Nephron (organoid): ENCODE measurements around the gene S100P.
"Not testable (repeated sequence)": the region's sequence is repeated elsewhere in the genome, so short reads cannot be mapped to it uniquely, and the experiment has no call there.

ENCODE experiments used
- H3K27ac Mint-ChIP-seq, 3 experiments: 2 replicates each; pipeline ENCODE4 v1.8.0; 2020; ENCODE audit warnings: mixed read lengths in 3 of 3, mild to moderate bottlenecking in 2 of 3, moderate library complexity in 1 of 3
- H3K27me3 Mint-ChIP-seq: 2 replicates; pipeline ENCODE4 v1.8.0; 2021; ENCODE audit warnings: low read depth, mild to moderate bottlenecking, moderate library complexity, mixed read lengths
- H3K36me3 Mint-ChIP-seq: 2 replicates; pipeline ENCODE4 v1.8.0; 2020; ENCODE audit warnings: low read depth, mixed read lengths
- H3K4me1 Mint-ChIP-seq: 2 replicates; pipeline ENCODE4 v1.8.0; 2020; ENCODE audit warnings: mixed read lengths
- H3K4me3 Mint-ChIP-seq, 3 experiments: 2 replicates each; pipeline ENCODE4 v1.8.0; 2020; ENCODE audit warnings: mild to moderate bottlenecking in 3 of 3, mixed read lengths in 3 of 3, moderate library complexity in 2 of 3
- H3K9me3 Mint-ChIP-seq: 2 replicates; pipeline ENCODE4 v1.8.0; 2020; ENCODE audit warnings: mixed read lengths
- CTCF ChIP-seq, 3 experiments: fragments of 200-600 bp; sonication (generic); IDR thresholded peaks; one replicate each; pipeline ENCODE4 v1.5.0; 2021; ENCODE audit warnings: antibody characterized with exemption in 3 of 3; ENCODE audit not compliant: unreplicated experiment in 3 of 3

S100P gene

GRCh38 chr4:6693231-6694176 lies at the start of gene S100P:
S100P (plus strand) TSS chr4:6693878; CDS start chr4:6693933, 55 bp downstream.
- Mint-ChIP-seq H3K36me3 (peaks cover 5% of the 10 kb centered on the region), H3K27me3 (no peaks in the 10 kb centered on the region), H3K4me1 (peaks cover 29% of the 10 kb centered on the region), H3K27ac (peak within 1 kb of the TSS; percentile 93 to 96 (median 95)), H3K4me3 (peak within 1 kb of the TSS in 2 of 3 experiments; percentile 3 to 12), H3K9me3 (no peaks in the 10 kb centered on the region)
- TF ChIP-seq CTCF (IDR thresholded peaks at IDR 0.05; ENCODE audit: unreplicated experiment in 3 of 3) = no peak

- TF ChIP-seq CTCF (IDR thresholded peaks at IDR 0.05; ENCODE audit: unreplicated experiment in 3 of 3) = no peak
- Mint-ChIP-seq H3K4me3 (peak overlapping the region in 1 of 3 experiments; percentile 72), H3K4me1 (peaks cover 40% of the 10 kb centered on the region), H3K27me3 (no peaks in the 10 kb centered on the region), H3K9me3 (no peaks in the 10 kb centered on the region), H3K27ac (no peak overlapping the region), H3K36me3 (peaks cover 49% of the 10 kb centered on the region)
Measured at GRCh38 chr4:6644792-6645530, 48.7 kb upstream of the S100P start.

- no peak overlapping the region for H3K4me3 Mint-ChIP-seq
Measured at GRCh38 chr4:6647169-6647568, 46.5 kb upstream of the S100P start.

GRCh38 chr4:6647582-6648230 lies 46.0 kb upstream of the S100P start:
- no peak overlapping the region for H3K27ac Mint-ChIP-seq
- H3K4me3 Mint-ChIP-seq = no peak overlapping the region
- TF ChIP-seq CTCF (IDR thresholded peaks at IDR 0.05; ENCODE audit: unreplicated experiment in 3 of 3) = no peak
- peaks cover 25% of the 10 kb centered on the region for H3K36me3 Mint-ChIP-seq
- no peaks in the 10 kb centered on the region for H3K27me3 Mint-ChIP-seq
- H3K9me3 Mint-ChIP-seq = no peaks in the 10 kb centered on the region
- peaks cover 13% of the 10 kb centered on the region for H3K4me1 Mint-ChIP-seq

More at GRCh38 chr4:6647169-6647568, 46.5 kb upstream of the S100P start:
- peaks cover 18% of the 10 kb centered on the region for H3K4me1 Mint-ChIP-seq
- no peaks in the 10 kb centered on the region for H3K9me3 Mint-ChIP-seq
- no peak for TF ChIP-seq CTCF (IDR thresholded peaks at IDR 0.05; ENCODE audit: unreplicated experiment in 3 of 3)
- no peak overlapping the region for H3K27ac Mint-ChIP-seq
- H3K36me3 Mint-ChIP-seq = peaks cover 30% of the 10 kb centered on the region
- H3K27me3 Mint-ChIP-seq = no peaks in the 10 kb centered on the region

GRCh38 chr4:6649216-6649615 lies 44.5 kb upstream of the S100P start:
- H3K27ac Mint-ChIP-seq = no peak overlapping the region
- H3K4me3 Mint-ChIP-seq = no peak overlapping the region
- TF ChIP-seq CTCF (IDR thresholded peaks at IDR 0.05; ENCODE audit: unreplicated experiment in 3 of 3) = no peak
- no peaks in the 10 kb centered on the region for H3K27me3 Mint-ChIP-seq
- H3K4me1 Mint-ChIP-seq = no peaks in the 10 kb centered on the region
- H3K9me3 Mint-ChIP-seq = peaks cover 5% of the 10 kb centered on the region
- H3K36me3 Mint-ChIP-seq = peaks cover 13% of the 10 kb centered on the region

GRCh38 chr4:6654211-6654610 lies 39.5 kb upstream of the S100P start:
- not testable (repeated sequence) for H3K27me3 Mint-ChIP-seq, H3K27ac Mint-ChIP-seq, H3K4me1 Mint-ChIP-seq, H3K9me3 Mint-ChIP-seq, H3K36me3 Mint-ChIP-seq, H3K4me3 Mint-ChIP-seq

- not testable (repeated sequence) for H3K4me3 Mint-ChIP-seq, H3K9me3 Mint-ChIP-seq
Measured at GRCh38 chr4:6655291-6655690, 38.4 kb upstream of the S100P start.

More at GRCh38 chr4:6655291-6655690, 38.4 kb upstream of the S100P start:
- not testable (repeated sequence) for H3K27ac Mint-ChIP-seq, H3K4me1 Mint-ChIP-seq, H3K27me3 Mint-ChIP-seq, H3K36me3 Mint-ChIP-seq
